ENCODE results near the gene LCE1A.

The LCE1A gene

GRCh38 chr1:152855661-152856060 is 28.4 kb downstream of the LCE1A start:
- H3K27me3 ChIP-seq (ENCODE audit: control insufficient read depth, insufficient read depth, low read length): no peaks in the 10 kb centered on the region
- no peaks in the 10 kb centered on the region for H3K79me2 ChIP-seq
- H3K27ac ChIP-seq: no peak overlapping the region
- H3K36me3 ChIP-seq (ENCODE audit: control insufficient read depth, insufficient read depth, low read length): no peaks in the 10 kb centered on the region
- H3K4me3 ChIP-seq (ENCODE audit: low read depth, low read length): no peak overlapping the region
- no peak for TF ChIP-seq CTCF (IDR thresholded peaks at IDR 0.05)
- H2AFZ ChIP-seq: no peak overlapping the region
- H3K4me1 ChIP-seq: no peaks in the 10 kb centered on the region
- H3K9ac ChIP-seq: no peak overlapping the region
- H3K4me2 ChIP-seq (ENCODE audit: low read length): no peak overlapping the region
- no peaks in the 10 kb centered on the region for H3K9me3 ChIP-seq (ENCODE audit: control insufficient read depth, low read length)

- H3K9ac ChIP-seq: no peak overlapping the region
- no peaks in the 10 kb centered on the region for H3K4me1 ChIP-seq
- no peaks in the 10 kb centered on the region for H3K36me3 ChIP-seq (ENCODE audit: control insufficient read depth, insufficient read depth, low read length)
- H3K27ac ChIP-seq: no peak overlapping the region
- H3K4me3 ChIP-seq (ENCODE audit: low read depth, low read length): no peak overlapping the region
- H3K79me2 ChIP-seq: no peaks in the 10 kb centered on the region
- TF ChIP-seq CTCF (IDR thresholded peaks at IDR 0.05): no peak
- no peaks in the 10 kb centered on the region for H3K27me3 ChIP-seq (ENCODE audit: control insufficient read depth, insufficient read depth, low read length)
- H3K4me2 ChIP-seq (ENCODE audit: low read length): no peak overlapping the region
- no peak overlapping the region for H2AFZ ChIP-seq
- no peaks in the 10 kb centered on the region for H3K9me3 ChIP-seq (ENCODE audit: control insufficient read depth, low read length)
Measured at GRCh38 chr1:152858062-152858461, 30.8 kb downstream of the LCE1A start.

GRCh38 chr1:152859696-152860095 is 32.4 kb downstream of the LCE1A start, which contains the start of gene LCE7A:
Gene LCE7A (plus strand): TSS chr1:152859996. CDS start chr1:152860698, 702 bp downstream.
- no peaks in the 10 kb centered on the region for H3K4me1 ChIP-seq
- H3K4me2 ChIP-seq (ENCODE audit: low read length): no peak within 1 kb of the TSS
- H3K27ac ChIP-seq: no peak within 1 kb of the TSS
- no peak within 1 kb of the TSS for H2AFZ ChIP-seq
- H3K9ac ChIP-seq: no peak within 1 kb of the TSS
- H3K27me3 ChIP-seq (ENCODE audit: control insufficient read depth, insufficient read depth, low read length): no peaks in the 10 kb centered on the region
- no peak for TF ChIP-seq CTCF (IDR thresholded peaks at IDR 0.05)
- no peaks in the 10 kb centered on the region for H3K9me3 ChIP-seq (ENCODE audit: control insufficient read depth, low read length)
- no peaks in the 10 kb centered on the region for H3K79me2 ChIP-seq
- no peak within 1 kb of the TSS for H3K4me3 ChIP-seq (ENCODE audit: low read depth, low read length)
- H3K36me3 ChIP-seq (ENCODE audit: control insufficient read depth, insufficient read depth, low read length): no peaks in the 10 kb centered on the region

GRCh38 chr1:152860129-152860528 is 32.9 kb downstream of the LCE1A start:
- no peaks in the 10 kb centered on the region for H3K79me2 ChIP-seq
- H3K9me3 ChIP-seq (ENCODE audit: control insufficient read depth, low read length): no peaks in the 10 kb centered on the region
- no peak for TF ChIP-seq CTCF (IDR thresholded peaks at IDR 0.05)
- H3K4me2 ChIP-seq (ENCODE audit: low read length): no peak overlapping the region
- no peaks in the 10 kb centered on the region for H3K4me1 ChIP-seq
- no peak overlapping the region for H3K27ac ChIP-seq
- H3K36me3 ChIP-seq (ENCODE audit: control insufficient read depth, insufficient read depth, low read length): no peaks in the 10 kb centered on the region
- no peaks in the 10 kb centered on the region for H3K27me3 ChIP-seq (ENCODE audit: control insufficient read depth, insufficient read depth, low read length)
- no peak overlapping the region for H3K4me3 ChIP-seq (ENCODE audit: low read depth, low read length)
- H3K9ac ChIP-seq: no peak overlapping the region
- H2AFZ ChIP-seq: no peak overlapping the region

GRCh38 chr1:152861374-152861773 is 34.1 kb downstream of the LCE1A start:
- TF ChIP-seq CTCF (IDR thresholded peaks at IDR 0.05): no peak
- no peaks in the 10 kb centered on the region for H3K27me3 ChIP-seq (ENCODE audit: control insufficient read depth, insufficient read depth, low read length)
- H3K4me3 ChIP-seq (ENCODE audit: low read depth, low read length): no peak overlapping the region
- no peaks in the 10 kb centered on the region for H3K36me3 ChIP-seq (ENCODE audit: control insufficient read depth, insufficient read depth, low read length)
- H3K27ac ChIP-seq: no peak overlapping the region
- no peak overlapping the region for H3K4me2 ChIP-seq (ENCODE audit: low read length)
- no peak overlapping the region for H3K9ac ChIP-seq
- H3K9me3 ChIP-seq (ENCODE audit: control insufficient read depth, low read length): no peaks in the 10 kb centered on the region
- H3K79me2 ChIP-seq: no peaks in the 10 kb centered on the region
- no peaks in the 10 kb centered on the region for H3K4me1 ChIP-seq
- H2AFZ ChIP-seq: no peak overlapping the region
